IMR-90 (cell line): ENCODE data around the gene INPP5J. TPM values are rescaled to one million over a fixed set of nuclear protein-coding genes. Genes with fewer than 3 reads are reported as not detected.
A peak's percentile ranks its signal among the peaks of the same experiment; 100 is the strongest.

Experiments
- ATAC-seq: fragments of 200-7000 bp; cut with Tn5 transposase; 2 replicates; pipeline ENCODE4 v1.9.1; 2020; ENCODE audit warnings: low read depth, mild to moderate bottlenecking, moderate library complexity
- BruUV-seq: library from RNA; stranded (reverse); fragments of 400-500 nt; replicated peaks from 2 replicates; lab custom pipeline; 2021; lab: Mats Ljungman, UMichigan
- CTCF ChIA-PET: fragments of 300-600 bp; formaldehyde crosslinking; extraction: SDS; loops from one replicate; lab custom pipeline; 2021; ENCODE audit warnings: antibody characterized with exemption; lab: Yijun Ruan, JAX
- POLR2A ChIA-PET: fragments of 300-600 bp; sonication (Branson Sonifier 250); formaldehyde crosslinking; loops from one replicate; lab custom pipeline; 2022; ENCODE audit warnings: antibody characterized with exemption; ENCODE audit not compliant: unreplicated experiment; lab: Charles Lee
- DNase-seq: peaks from one replicate; pipeline ENCODE4 v3.0.0; 2013
- H2AFZ ChIP-seq: replicated peaks from 2 replicates; pipeline ENCODE3; 2013; ENCODE audit warnings: low read length, mild to moderate bottlenecking; ENCODE audit not compliant: poor library complexity
- H2AK5ac ChIP-seq: 2 replicates; pipeline ENCODE4 v1.6.1; 2013; ENCODE audit warnings: low read depth, low read length, inconsistent platforms
- H2AK9ac ChIP-seq: replicated peaks from 2 replicates; pipeline ENCODE3; 2013; ENCODE audit warnings: mild to moderate bottlenecking, low read depth, low read length, moderate library complexity; ENCODE audit not compliant: poor library complexity
- H2BK120ac ChIP-seq: 2 replicates; pipeline ENCODE4 v1.6.1; 2013; ENCODE audit warnings: low read depth, low read length, inconsistent platforms
- H2BK15ac ChIP-seq: 3 replicates; pipeline ENCODE4 v1.6.1; 2013; ENCODE audit warnings: low read depth, low read length, inconsistent platforms
- H2BK20ac ChIP-seq: 2 replicates; pipeline ENCODE4 v1.6.1; 2013; ENCODE audit warnings: low read depth, mild to moderate bottlenecking, inconsistent platforms, low read length, moderate library complexity
- H2BK5ac ChIP-seq: 2 replicates; pipeline ENCODE4 v1.6.1; 2013; ENCODE audit warnings: mild to moderate bottlenecking, low read depth, low read length, inconsistent platforms; ENCODE audit not compliant: poor library complexity, severe bottlenecking
- H3K14ac ChIP-seq: replicated peaks from 2 replicates; pipeline ENCODE4 v1.6.1; 2013; ENCODE audit warnings: low read depth, low read length, inconsistent platforms
- H3K18ac ChIP-seq: 2 replicates; pipeline ENCODE4 v1.6.1; 2013; ENCODE audit warnings: low read depth, low read length, control low read depth
- H3K23ac ChIP-seq: 2 replicates; pipeline ENCODE4 v1.6.1; 2013; ENCODE audit warnings: low read depth, low read length, inconsistent platforms
- H3K27ac ChIP-seq: 2 replicates; pipeline ENCODE4 v1.5.1; 2013; ENCODE audit warnings: mild to moderate bottlenecking, control low read depth, low read length; ENCODE audit not compliant: insufficient read depth
- H3K27me3 ChIP-seq: 2 replicates; pipeline ENCODE4 v1.6.1; 2013; ENCODE audit warnings: low read length; ENCODE audit not compliant: control insufficient read depth, insufficient read depth
- H3K36me3 ChIP-seq: 2 replicates; pipeline ENCODE4 v1.6.1; 2013; ENCODE audit warnings: low read length, mixed read lengths; ENCODE audit not compliant: control insufficient read depth, insufficient read depth
- H3K4ac ChIP-seq: 2 replicates; pipeline ENCODE4 v1.6.1; 2013; ENCODE audit warnings: low read depth, low read length, inconsistent platforms
- H3K4me1 ChIP-seq: 2 replicates; pipeline ENCODE4 v1.6.1; 2013; ENCODE audit warnings: low read length, mixed read lengths; ENCODE audit not compliant: control insufficient read depth, insufficient read depth
- H3K4me2 ChIP-seq: 2 replicates; pipeline ENCODE4 v1.6.1; 2013; ENCODE audit warnings: low read depth, mild to moderate bottlenecking, control low read depth, low read length, moderate library complexity
- H3K4me3 ChIP-seq: 2 replicates; pipeline ENCODE4 v1.5.1; 2013; ENCODE audit warnings: low read depth, mild to moderate bottlenecking, control low read depth, low read length, moderate library complexity; ENCODE audit not compliant: insufficient read depth
- H3K56ac ChIP-seq: 2 replicates; pipeline ENCODE4 v1.6.1; 2013; ENCODE audit warnings: low read length, inconsistent platforms; ENCODE audit not compliant: insufficient read depth; ENCODE audit errors: extremely low read depth
- H3K79me1 ChIP-seq, 2 experiments: 2 replicates each; pipeline ENCODE4 v1.6.1; 2013; ENCODE audit warnings: low read length in 2 of 2, inconsistent platforms in 1 of 2, low read depth in 1 of 2
- H3K9ac ChIP-seq: 2 replicates; pipeline ENCODE4 v1.6.1; 2013; ENCODE audit warnings: low read depth, low read length, control low read depth
- H3K9me1 ChIP-seq: 2 replicates; pipeline ENCODE4 v1.6.1; 2013; ENCODE audit warnings: low read length, inconsistent platforms; ENCODE audit not compliant: insufficient read depth
- H3K9me3 ChIP-seq: 2 replicates; pipeline ENCODE4 v1.6.1; 2013; ENCODE audit warnings: low read length; ENCODE audit not compliant: control insufficient read depth, insufficient read depth
- H4K20me1 ChIP-seq: 2 replicates; pipeline ENCODE4 v1.6.1; 2013; ENCODE audit warnings: low read length, inconsistent platforms; ENCODE audit not compliant: insufficient read depth
- H4K5ac ChIP-seq: 2 replicates; pipeline ENCODE4 v1.6.1; 2013; ENCODE audit warnings: mild to moderate bottlenecking, low read depth, low read length, control low read depth
- H4K8ac ChIP-seq, 2 experiments: 2 replicates each; pipeline ENCODE4 v1.6.1; 2013; ENCODE audit warnings: low read depth in 2 of 2, low read length in 2 of 2, control low read depth in 1 of 2, inconsistent platforms in 1 of 2
- H4K91ac ChIP-seq: 2 replicates; pipeline ENCODE4 v1.6.1; 2013; ENCODE audit warnings: low read depth, low read length, inconsistent platforms; ENCODE audit not compliant: insufficient read depth
- BHLHE40 ChIP-seq: fragments of 150-350 bp; IDR thresholded peaks from 2 replicates; pipeline ENCODE4 v1.6.1; 2016; ENCODE audit warnings: mild to moderate bottlenecking, low read depth, low read length
- CHD1 ChIP-seq: IDR thresholded peaks from 2 replicates; pipeline ENCODE4 v1.6.1; 2012; ENCODE audit warnings: low read depth, low read length, improper control_type of control experiment
- CTCF ChIP-seq: conservative IDR thresholded peaks from 2 replicates; pipeline ENCODE4 v1.5.1; 2012; ENCODE audit warnings: mild to moderate bottlenecking, low read depth, low read length, improper control_type of control experiment
- ELK1 ChIP-seq: fragments of 150-350 bp; IDR thresholded peaks from 2 replicates; pipeline ENCODE4 v1.6.1; 2016; ENCODE audit warnings: low read depth, mild to moderate bottlenecking, low read length, moderate library complexity, borderline replicate concordance
- NFE2L2 ChIP-seq: fragments of 150-350 bp; IDR thresholded peaks from 2 replicates; pipeline ENCODE4 v1.6.1; 2016; ENCODE audit warnings: low read depth, mild to moderate bottlenecking, low read length
- RAD21 ChIP-seq: IDR thresholded peaks from 2 replicates; pipeline ENCODE4 v1.6.1; 2012; ENCODE audit warnings: low read length, improper control_type of control experiment
- RCOR1 ChIP-seq: IDR thresholded peaks from 2 replicates; pipeline ENCODE4 v1.6.1; 2012; ENCODE audit warnings: mild to moderate bottlenecking, low read length, improper control_type of control experiment; ENCODE audit not compliant: insufficient replicate concordance
- SMC3 ChIP-seq: fragments of 150-350 bp; IDR thresholded peaks from 2 replicates; pipeline ENCODE4 v1.6.1; 2016; ENCODE audit warnings: low read depth, mild to moderate bottlenecking, antibody characterized with exemption, low read length, moderate library complexity
- USF2 ChIP-seq: fragments of 150-350 bp; IDR thresholded peaks from 2 replicates; pipeline ENCODE4 v1.6.1; 2017; ENCODE audit warnings: mild to moderate bottlenecking, antibody characterized with exemption, low read length, low read depth
- WGBS, 2 experiments: methylation state at CpG; one replicate each; pipeline versions ENCODE4 v1.1.5 to v1.1.7; 2013; ENCODE audit warnings: missing lambda C conversion rate in 2 of 2; ENCODE audit not compliant: insufficient read length in 1 of 2; ENCODE audit errors: extremely low coverage in 2 of 2; 5-methylcytosine and 5-hydroxymethylcytosine counted together
- dilution Hi-C: fragments of 300-500 bp; cut with HindIII; formaldehyde crosslinking; loops from one replicate; pipeline ENCODE4 v1.14.3; 2018; ENCODE audit warnings: low sequenced_read_pairs; ENCODE audit not compliant: unreplicated experiment
- in situ Hi-C: fragments of 300-500 bp; cut with MboI; formaldehyde crosslinking; loops from 3 replicates; pipeline ENCODE4 v1.14.3; 2019; ENCODE audit warnings: low sequenced_read_pairs, inconsistent platforms, mixed read lengths
- intact Hi-C: fragments of 100-400 bp; cut with micrococcal nuclease; formaldehyde crosslinking; loops from 2 replicates; pipeline ENCODE4 v1.10.0; 2022
- polyA plus RNA-seq, 3 experiments: library from polyadenylated mRNA; depleted of rRNA; stranded (reverse); fragments of >200 nt; gene quantifications; 2 replicates each; pipeline ENCODE4 v1.2.3, GENCODE V29; 2012; ENCODE audit warnings: low replicate concordance in 1 of 3
- total RNA-seq: library from RNA; depleted of rRNA; stranded (reverse); fragments of >200 nt; gene quantifications from 2 replicates; pipeline ENCODE4 v1.2.3, GENCODE V29; 2012

Gene INPP5J
- total and polyA plus RNA-seq, 2 of the 4 experiments (the other 2 are of a cell fraction), result 0.36 to 2.2 TPM

GRCh38 chr22:31080164-31080847, 42.5 kb upstream of the INPP5J start:
- in situ Hi-C loops, result no loop called here
- no peak for ATAC-seq
- POLR2A ChIA-PET, result interaction anchor here (0.6 to 1.0 kb wide), 3 partner anchors 42 to 115 kb away, joined by 3 to 4 read pairs (median 3); partner anchors contain the start of gene TUG1

More at GRCh38 chr22:31080164-31080847, 42.5 kb upstream of the INPP5J start:
- peak overlapping the region; percentile 93 for H3K14ac ChIP-seq
- BruUV-seq, result no TSS peak
- H2AK5ac ChIP-seq, result peak overlapping the region; percentile 93
- H3K9ac ChIP-seq, result peak overlapping the region; percentile 63
- intact Hi-C loops, result loop anchor here (2.0 kb wide), 1 partner anchor 42 kb away; no protein-coding TSS in a partner anchor
- H3K18ac ChIP-seq, result 0 out of 2 replicates have a peak overlapping the region, but pooled peaks have one; percentile 0
- H3K4me2 ChIP-seq, result peak overlapping the region; percentile 77
- H3K23ac ChIP-seq, result peak overlapping the region; percentile 89
- peak overlapping the region; percentile 83 for H3K27ac ChIP-seq
- H3K9me1 ChIP-seq, result peaks cover 18% of the 10 kb centered on the region
- H3K9me3 ChIP-seq, result no peaks in the 10 kb centered on the region
- peak overlapping the region; percentile 32; the same call in 1 of the 3 replicates for H2BK15ac ChIP-seq
- H3K79me1 ChIP-seq, result peaks cover 20 to 48% of the 10 kb centered on the region in 2 experiments
- dilution Hi-C loops, result no loop called here
- peak overlapping the region; percentile 94 for H2BK120ac ChIP-seq
- H3K36me3 ChIP-seq, result peaks cover 7% of the 10 kb centered on the region; the same call in 1 of the 2 replicates
- H4K8ac ChIP-seq, result peak overlapping the region; percentile 33 to 78
- no peaks in the 10 kb centered on the region; the same call in 1 of the 2 replicates for H4K20me1 ChIP-seq
- H2BK20ac ChIP-seq, result peak overlapping the region; percentile 57; the same call in 1 of the 2 replicates
- H3K4ac ChIP-seq, result peak overlapping the region; percentile 93
- DNase-seq, result no peak
- peaks cover 23% of the 10 kb centered on the region for H3K4me1 ChIP-seq
- peak overlapping the region; percentile 91 for H2AFZ ChIP-seq
- no peak for TF ChIP-seq RCOR1
- no peak for TF ChIP-seq CTCF
- no peak for TF ChIP-seq SMC3
- 0 out of 2 replicates have a peak, but pooled peaks have one; percentile 2 for TF ChIP-seq CHD1
- TF ChIP-seq USF2, result no peak
- no peak for TF ChIP-seq NFE2L2
- TF ChIP-seq RAD21, result no peak
- TF ChIP-seq BHLHE40, result no peak
- TF ChIP-seq ELK1, result no peak
- peak overlapping the region; percentile 95 for H2AK9ac ChIP-seq
- WGBS, 2 experiments, result no CpG with 5 or more reads among the region's 5 CpGs
- peak overlapping the region; percentile 69 for H4K91ac ChIP-seq
- H2BK5ac ChIP-seq, result peak overlapping the region; percentile 10
- H3K56ac ChIP-seq, result peak overlapping the region; percentile 33
- CTCF ChIA-PET, result no interaction called here
- no peaks in the 10 kb centered on the region for H3K27me3 ChIP-seq
- H4K5ac ChIP-seq, result peak overlapping the region; percentile 6
- H3K4me3 ChIP-seq, result peak overlapping the region; percentile 71
